Fibroblast of peridontal ligament (primary cell): ENCODE measurements around the gene CCDC178.
A peak's percentile ranks its signal among the peaks of the same experiment; 100 is the strongest.

Experiments used
- DNase-seq: peaks from one replicate; pipeline ENCODE4 v3.0.0-alpha.2; 2010; ENCODE audit errors: extremely low read depth

CCDC178 gene

GRCh38 chr18:33132657-33133056, 307.9 kb downstream of the CCDC178 start:
- no peak for DNase-seq

DNA sequence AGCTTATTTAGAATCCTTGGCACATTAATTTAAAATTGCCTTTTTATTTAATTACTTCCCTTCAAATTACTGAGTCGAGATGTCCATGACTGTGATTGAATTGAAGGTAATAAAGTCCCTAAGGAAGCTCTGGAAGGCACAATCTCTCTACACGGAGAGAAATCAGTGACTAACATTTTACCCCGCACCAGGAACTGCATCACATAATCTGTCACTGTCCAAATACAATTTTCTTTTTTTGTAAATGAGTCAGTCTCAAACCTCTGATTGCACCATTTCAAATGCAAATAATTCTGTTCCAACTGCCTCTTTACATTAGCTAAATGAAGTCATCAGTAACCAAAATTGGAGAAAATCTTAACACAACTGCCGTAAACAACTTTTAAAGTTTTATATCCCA, 311.9 kb downstream of the CCDC178 start:
- DNase-seq = peak; percentile 57

DNA sequence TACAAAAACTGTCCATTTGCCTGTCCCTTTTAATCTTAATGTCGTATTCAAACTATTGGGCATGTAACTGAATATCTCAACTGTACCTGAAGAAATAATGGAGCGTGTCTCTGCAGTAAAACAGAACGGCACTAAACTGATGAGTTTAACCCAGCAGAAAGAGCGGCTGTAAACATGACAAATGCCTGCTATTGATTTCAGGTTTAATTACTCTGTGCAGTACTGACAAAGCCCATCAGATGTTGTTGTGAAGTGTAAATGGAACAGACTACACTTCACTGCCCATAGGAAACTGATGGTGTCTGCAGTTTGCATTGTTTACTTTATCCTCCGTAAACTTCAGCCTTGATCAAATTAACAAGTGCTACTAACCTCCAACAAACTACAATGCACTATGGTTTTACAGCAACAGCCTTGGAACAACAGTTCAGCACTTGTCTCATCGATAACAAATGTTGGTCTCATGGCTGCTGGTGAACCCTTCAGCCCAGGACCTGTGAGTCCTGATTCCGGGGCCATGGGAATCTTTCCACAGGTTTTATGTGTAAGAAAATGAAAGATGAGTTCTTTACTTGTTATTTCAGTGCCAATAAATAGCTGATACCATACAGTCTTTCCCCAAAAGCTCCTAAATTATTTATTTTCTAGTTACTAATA, 316.5 kb downstream of the CCDC178 start:
- no peak for DNase-seq

GRCh38 chr18:33116376-33116775, 324.1 kb downstream of the CCDC178 start:
- no peak for DNase-seq

DNA sequence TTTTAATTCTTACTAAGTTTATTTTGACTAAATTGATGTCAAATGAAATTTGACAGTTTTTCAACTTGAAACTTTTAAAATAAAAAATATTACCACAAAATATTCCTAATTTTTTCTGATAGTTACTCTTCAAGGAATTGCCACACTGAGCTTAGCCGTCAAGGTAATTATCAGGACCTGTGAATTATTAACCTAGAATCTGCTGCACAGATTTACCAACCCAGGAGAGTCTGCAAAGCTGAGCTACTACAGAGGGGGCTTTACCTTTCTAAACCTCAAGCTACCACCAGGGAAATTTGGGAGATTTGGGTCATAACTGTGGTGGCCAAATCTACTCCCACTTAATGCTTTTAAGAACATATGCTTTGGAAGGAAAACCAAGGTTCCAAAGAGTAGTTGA, 324.6 kb downstream of the CCDC178 start:
- DNase-seq = no peak

DNA sequence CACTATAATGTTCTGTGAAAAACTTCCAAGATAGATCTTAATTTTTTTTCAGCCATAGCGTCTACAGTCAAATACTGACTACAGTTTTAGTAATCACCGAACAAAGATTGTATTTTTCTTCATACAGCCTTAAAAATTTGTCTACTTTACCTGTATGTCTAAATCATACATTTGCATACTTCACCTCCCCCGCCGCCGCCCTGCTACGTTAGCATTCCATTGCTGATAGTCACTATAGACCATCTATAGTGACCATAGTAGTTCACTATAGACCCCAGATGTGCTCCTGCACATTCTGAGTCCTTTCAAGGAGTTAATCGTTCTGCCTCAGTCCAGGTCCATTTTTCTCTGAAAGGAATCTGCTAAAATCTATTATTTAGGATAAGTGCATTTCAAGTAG, 325.0 kb downstream of the CCDC178 start:
- no peak for DNase-seq

GRCh38 chr18:33114749-33115148, 325.8 kb downstream of the CCDC178 start:
- DNase-seq = no peak

- no peak for DNase-seq
Measured at GRCh38 chr18:33113416-33113815, 327.1 kb downstream of the CCDC178 start.

GRCh38 chr18:33107511-33107910, 333.0 kb downstream of the CCDC178 start:
- no peak for DNase-seq

GRCh38 chr18:33101316-33101715, 339.2 kb downstream of the CCDC178 start:
- no peak for DNase-seq

DNA sequence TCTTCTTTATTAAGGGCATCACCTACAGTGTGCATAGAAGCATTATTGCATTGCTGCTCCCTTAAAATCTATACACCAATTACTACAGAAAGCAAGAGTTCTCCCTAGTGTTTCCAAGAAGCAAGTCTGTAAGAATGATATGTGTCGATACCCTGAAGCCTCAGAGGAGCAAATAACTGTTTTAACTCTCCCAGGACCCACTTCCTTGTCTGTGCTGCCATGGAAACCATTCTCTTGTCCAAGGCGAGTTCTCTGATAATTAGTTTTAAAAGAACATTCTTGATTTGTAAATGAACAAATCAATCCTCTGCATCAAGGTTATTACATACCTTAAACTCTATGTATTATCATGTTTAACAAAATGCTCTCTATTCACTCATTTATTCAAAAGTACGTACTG, 340.9 kb downstream of the CCDC178 start:
- no peak for DNase-seq

- peak; percentile 5 for DNase-seq
Measured at GRCh38 chr18:33097126-33097525, 343.4 kb downstream of the CCDC178 start.

- no peak for DNase-seq
Measured at GRCh38 chr18:33090461-33090860, 350.1 kb downstream of the CCDC178 start.

- no peak for DNase-seq
Measured at GRCh38 chr18:33076601-33077000, 363.9 kb downstream of the CCDC178 start.

DNA sequence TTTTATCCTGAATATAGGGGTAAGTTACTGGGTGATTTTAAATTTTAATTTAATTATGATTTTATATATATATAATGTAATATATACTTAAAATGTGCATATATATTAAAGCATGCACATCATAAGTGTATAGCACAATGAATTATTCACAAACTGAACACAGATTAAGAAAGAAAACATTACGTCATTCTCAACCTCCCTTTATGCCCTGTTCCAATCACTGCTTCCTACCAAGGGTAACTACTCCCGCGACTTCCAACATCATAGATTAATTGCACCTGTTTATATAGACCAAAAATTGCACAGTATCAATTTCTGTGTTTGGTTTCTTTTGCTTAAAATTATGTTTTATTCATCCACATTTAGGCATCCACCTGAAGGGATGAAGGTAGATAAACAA, 366.4 kb downstream of the CCDC178 start:
- DNase-seq = no peak

DNA sequence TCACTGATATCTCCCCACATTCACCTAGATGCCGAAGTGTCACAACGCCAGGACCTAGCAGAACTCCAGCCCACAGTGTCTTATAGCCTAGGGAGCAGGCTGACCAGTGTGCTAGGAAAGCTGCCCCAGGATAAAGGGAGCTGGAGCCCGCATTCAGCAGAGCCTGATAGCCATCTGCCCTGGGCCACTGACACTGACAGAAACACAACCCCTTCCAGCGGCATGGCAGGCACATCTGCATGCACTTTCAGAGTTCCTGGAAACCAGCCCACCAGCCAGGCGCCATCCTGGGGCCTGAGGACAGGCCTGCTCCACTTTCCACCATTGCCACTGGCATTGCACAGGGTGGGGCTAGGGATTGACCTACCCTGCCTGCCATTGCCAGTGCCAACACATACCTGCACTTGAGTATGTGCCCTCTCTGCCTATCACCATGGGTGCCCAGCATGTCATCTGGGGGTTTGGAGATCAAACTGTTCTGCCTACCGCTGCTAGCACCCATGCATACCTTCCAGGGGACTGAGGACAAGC, 377.6 kb downstream of the CCDC178 start:
- no peak for DNase-seq

- DNase-seq = no peak
Measured at GRCh38 chr18:33052886-33053285, 387.6 kb downstream of the CCDC178 start.

- DNase-seq = no peak
Measured at GRCh38 chr18:33051407-33051806, 389.1 kb downstream of the CCDC178 start.

GRCh38 chr18:33040213-33040612, 400.3 kb downstream of the CCDC178 start:
- no peak for DNase-seq

DNA sequence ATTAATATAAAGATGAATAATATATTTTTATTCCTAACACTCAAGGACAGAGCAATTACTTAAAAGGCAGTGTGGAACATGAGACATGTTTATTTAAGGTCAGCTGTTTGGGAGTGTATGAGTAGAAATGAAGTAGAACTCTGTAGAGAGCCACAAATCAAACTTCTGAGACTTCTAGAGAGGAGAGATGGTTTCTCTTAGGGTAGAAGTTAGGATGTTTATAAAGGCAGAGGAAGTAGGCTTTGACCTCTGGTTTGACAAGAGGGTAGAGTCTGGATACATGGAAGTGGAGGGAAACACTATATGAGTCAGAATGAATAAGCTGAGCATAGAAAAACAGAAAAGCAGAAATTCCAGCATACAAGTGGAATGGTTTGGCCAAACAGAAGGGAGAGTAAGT, 405.6 kb downstream of the CCDC178 start:
- DNase-seq = peak; percentile 64

GRCh38 chr18:33034212-33034611, 406.3 kb downstream of the CCDC178 start:
- no peak for DNase-seq

DNA sequence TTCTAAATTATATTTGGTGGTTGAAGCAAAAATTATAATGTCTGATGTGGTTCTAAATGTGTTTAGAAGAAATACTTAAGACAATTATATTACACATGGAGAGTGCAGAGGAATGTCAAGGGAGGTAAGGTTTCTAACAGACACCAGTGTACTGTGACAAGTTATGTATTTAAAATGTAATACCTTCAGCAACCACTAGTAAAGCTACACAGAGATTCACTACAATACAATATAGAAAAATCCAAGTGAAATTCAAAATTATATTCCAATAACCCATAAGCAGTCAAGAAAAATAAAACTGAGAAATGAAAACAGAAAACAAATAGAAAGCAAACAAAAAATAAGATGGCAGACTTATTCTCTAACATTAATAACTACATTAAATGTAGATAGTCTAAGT, 418.2 kb downstream of the CCDC178 start:
- no peak for DNase-seq

DNA sequence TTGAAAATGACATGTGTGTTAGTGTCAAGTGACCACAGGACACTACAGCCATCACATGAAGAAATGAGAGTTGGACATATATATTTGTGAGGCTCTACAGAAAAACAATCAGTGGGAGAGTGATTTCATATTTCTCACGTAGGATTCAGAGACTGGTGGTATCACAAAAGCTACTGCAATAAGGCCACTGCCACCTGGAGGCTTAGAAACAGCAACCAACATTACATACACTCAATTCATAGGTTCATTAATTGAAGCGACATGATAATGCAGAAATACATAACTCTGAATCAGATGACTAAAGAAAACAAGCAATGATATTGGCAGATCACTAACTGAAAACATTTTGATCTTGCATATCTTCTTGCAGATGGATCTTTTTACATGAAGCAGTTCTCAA, 419.6 kb downstream of the CCDC178 start:
- no peak for DNase-seq
